PC-9 (cell line): Measurements from ENCODE around the gene MICAL3. TPM values are rescaled to one million over a fixed set of nuclear protein-coding genes. Genes with fewer than 3 reads are reported as not detected.

Source experiments
- BruUV-seq: library from RNA; stranded (reverse); fragments of 400-500 nt; replicated peaks from 2 replicates; lab custom pipeline; 2021; lab: Mats Ljungman, UMichigan
- CTCF ChIA-PET: fragments of 300-600 bp; sonication (Branson Sonifier 250); formaldehyde crosslinking; loops from one replicate; lab custom pipeline; 2022; ENCODE audit warnings: antibody characterized with exemption; lab: Charles Lee
- POLR2A ChIA-PET: fragments of 300-600 bp; sonication (Branson Sonifier 250); formaldehyde crosslinking; loops from one replicate; lab custom pipeline; 2022; ENCODE audit warnings: antibody characterized with exemption; ENCODE audit not compliant: unreplicated experiment; lab: Charles Lee
- DNase-seq, 2 experiments: peaks; one replicate each; pipeline versions ENCODE4 v3.0.0 to v3.0.0-alpha.2; 2015 to 2022; ENCODE audit warnings: mixed read lengths in 1 of 2
- H2AFZ ChIP-seq: fragments of 200-600 bp; sonication (generic); 2 replicates; pipeline ENCODE4 v1.8.1; 2017; ENCODE audit warnings: antibody characterized with exemption
- H3F3A ChIP-seq: fragments of 200-600 bp; sonication (generic); 2 replicates; pipeline ENCODE4 v1.8.1; 2017; ENCODE audit warnings: antibody characterized with exemption, mild to moderate bottlenecking, low read depth; ENCODE audit not compliant: insufficient read depth
- H3K27ac ChIP-seq: fragments of 200-600 bp; sonication (generic); 2 replicates; pipeline ENCODE4 v1.6.1; 2016; ENCODE audit warnings: mixed run types
- H3K27me3 ChIP-seq: fragments of 200-600 bp; sonication (generic); 2 replicates; pipeline ENCODE4 v1.6.1; 2016; ENCODE audit warnings: low read depth, mixed run types; ENCODE audit not compliant: insufficient read depth
- H3K36me3 ChIP-seq: fragments of 200-600 bp; sonication (generic); 2 replicates; pipeline ENCODE4 v1.6.1; 2016; ENCODE audit warnings: low read depth, mixed run types
- H3K4me1 ChIP-seq: fragments of 200-600 bp; sonication (generic); replicated peaks from 2 replicates; pipeline ENCODE4 v1.6.1; 2016; ENCODE audit warnings: mixed run types; ENCODE audit not compliant: insufficient read depth
- H3K4me2 ChIP-seq: fragments of 200-600 bp; sonication (generic); 2 replicates; pipeline ENCODE4 v1.6.1; 2017; ENCODE audit warnings: mixed run types
- H3K4me3 ChIP-seq: fragments of 200-600 bp; sonication (generic); 2 replicates; pipeline ENCODE4 v1.6.1; 2016; ENCODE audit warnings: mixed run types
- H3K79me2 ChIP-seq: fragments of 200-600 bp; sonication (generic); 2 replicates; pipeline ENCODE4 v1.6.1; 2017; ENCODE audit warnings: low read depth, mixed run types
- H3K9me2 ChIP-seq: fragments of 200-600 bp; sonication (generic); 2 replicates; pipeline ENCODE4 v1.8.1; 2017; ENCODE audit warnings: mild to moderate bottlenecking; ENCODE audit not compliant: insufficient read depth
- H3K9me3 ChIP-seq: fragments of 200-600 bp; sonication (generic); 2 replicates; pipeline ENCODE4 v1.8.1; 2016; ENCODE audit warnings: low read depth; ENCODE audit not compliant: insufficient read depth
- H4K20me1 ChIP-seq: fragments of 200-600 bp; sonication (generic); 2 replicates; pipeline ENCODE4 v1.8.1; 2017; ENCODE audit not compliant: insufficient read depth
- EZH2 ChIP-seq: fragments of 200-600 bp; sonication (generic); IDR thresholded peaks from 2 replicates; pipeline ENCODE4 v1.8.0; 2017; ENCODE audit warnings: antibody characterized with exemption, low read depth
- intact Hi-C: fragments of 100-400 bp; cut with micrococcal nuclease; formaldehyde crosslinking; loops from one replicate; pipeline ENCODE4 v1.10.0; 2022; ENCODE audit not compliant: unreplicated experiment
- total RNA-seq: library from RNA; stranded (reverse); gene quantifications from 2 replicates; pipeline ENCODE4 v1.2.3, GENCODE V29; 2021
- TF ChIP-seq, protein P1 (sequence below): fragments of 200-600 bp; sonication (generic); conservative IDR thresholded peaks from 2 replicates; pipeline ENCODE4 v1.6.1; 2017; ENCODE audit warnings: mixed run types, antibody characterized with exemption, mild to moderate bottlenecking, moderate library complexity

The MICAL3 gene
- total RNA-seq, 1 experiment from 2014 or later = 27.4 TPM

DNA sequence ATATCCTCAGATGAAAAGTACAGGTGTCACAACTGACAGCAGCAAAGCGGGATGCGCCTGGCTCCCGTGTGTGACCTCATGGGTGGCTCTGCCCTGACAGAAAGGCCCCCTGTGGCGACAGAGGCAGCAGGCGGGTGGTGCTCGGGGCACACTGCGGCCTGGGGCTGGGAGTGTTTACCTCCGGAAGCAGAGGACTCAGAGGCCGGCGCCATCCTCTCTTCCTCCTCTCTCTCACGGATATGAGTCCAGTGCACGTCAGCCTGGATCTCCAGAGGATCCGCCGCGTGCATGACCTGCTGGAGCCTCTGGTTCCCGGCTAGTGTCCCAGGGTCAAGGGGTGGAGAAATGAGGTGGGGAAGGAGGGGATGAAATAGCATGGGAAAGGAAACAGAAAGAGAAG lies 196.9 kb downstream of the MICAL3 start:
- BruUV-seq = no TSS peak
- no peaks in the 10 kb centered on the region for H3K27me3 ChIP-seq

DNA sequence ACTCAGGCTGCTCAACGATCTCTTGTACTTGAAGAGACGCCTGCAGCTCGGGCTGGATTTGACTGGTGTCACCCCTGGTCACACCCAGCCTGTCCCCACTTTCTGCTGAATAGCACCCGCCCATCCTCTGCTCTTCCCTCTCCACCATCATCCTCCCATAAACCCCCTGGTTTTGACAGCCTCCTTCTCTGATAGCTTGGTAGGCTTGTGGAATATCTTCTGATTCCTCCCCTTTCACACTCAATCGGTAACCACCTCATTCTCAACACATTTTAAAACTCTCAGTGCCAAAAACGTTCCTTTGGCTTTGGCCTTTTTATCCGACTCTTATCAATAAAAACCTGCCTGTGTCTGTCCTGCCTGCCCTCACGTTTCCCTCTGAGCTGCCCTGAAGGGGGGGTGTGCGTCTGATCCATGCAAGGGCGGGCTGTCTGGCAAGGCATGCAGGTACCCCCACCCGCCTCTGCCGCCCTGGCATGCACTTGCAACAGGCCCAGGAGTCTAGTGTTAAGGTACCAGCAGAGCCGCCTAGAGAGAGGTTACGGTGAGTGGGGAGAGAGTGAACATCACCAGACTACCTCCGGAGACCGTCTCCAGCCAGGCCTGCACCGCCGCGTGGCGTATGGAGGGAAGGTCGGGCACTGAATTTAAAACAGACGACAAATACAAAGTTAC lies 198.3 kb downstream of the MICAL3 start:
- Histone ChIP-seq H3K4me1 (no peaks in the 10 kb centered on the region), H2AFZ (no peak overlapping the region), H3F3A (no peaks in the 10 kb centered on the region), H3K27me3 (no peaks in the 10 kb centered on the region), H3K36me3 (no peaks in the 10 kb centered on the region), H3K79me2 (no peaks in the 10 kb centered on the region), H3K9me3 (no peaks in the 10 kb centered on the region), H3K9me2 (no peaks in the 10 kb centered on the region), H3K4me3 (no peak overlapping the region), H4K20me1 (no peaks in the 10 kb centered on the region), H3K27ac (no peak overlapping the region), H3K4me2 (no peak overlapping the region)
- ChIA-PET POLR2A (no interaction called here), CTCF (no interaction called here)
- BruUV-seq = no TSS peak
- TF ChIP-seq EZH2 = no peak
- TF ChIP-seq, protein P1, sequence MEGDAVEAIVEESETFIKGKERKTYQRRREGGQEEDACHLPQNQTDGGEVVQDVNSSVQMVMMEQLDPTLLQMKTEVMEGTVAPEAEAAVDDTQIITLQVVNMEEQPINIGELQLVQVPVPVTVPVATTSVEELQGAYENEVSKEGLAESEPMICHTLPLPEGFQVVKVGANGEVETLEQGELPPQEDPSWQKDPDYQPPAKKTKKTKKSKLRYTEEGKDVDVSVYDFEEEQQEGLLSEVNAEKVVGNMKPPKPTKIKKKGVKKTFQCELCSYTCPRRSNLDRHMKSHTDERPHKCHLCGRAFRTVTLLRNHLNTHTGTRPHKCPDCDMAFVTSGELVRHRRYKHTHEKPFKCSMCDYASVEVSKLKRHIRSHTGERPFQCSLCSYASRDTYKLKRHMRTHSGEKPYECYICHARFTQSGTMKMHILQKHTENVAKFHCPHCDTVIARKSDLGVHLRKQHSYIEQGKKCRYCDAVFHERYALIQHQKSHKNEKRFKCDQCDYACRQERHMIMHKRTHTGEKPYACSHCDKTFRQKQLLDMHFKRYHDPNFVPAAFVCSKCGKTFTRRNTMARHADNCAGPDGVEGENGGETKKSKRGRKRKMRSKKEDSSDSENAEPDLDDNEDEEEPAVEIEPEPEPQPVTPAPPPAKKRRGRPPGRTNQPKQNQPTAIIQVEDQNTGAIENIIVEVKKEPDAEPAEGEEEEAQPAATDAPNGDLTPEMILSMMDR = no peak
- DNase-seq = no peak
- intact Hi-C loops = no loop called here

More for the DNA sequence above, 196.9 kb downstream of the MICAL3 start:
- no peak overlapping the region for H3K27ac ChIP-seq
- no peak for DNase-seq
- intact Hi-C loops = no loop called here
- no peak overlapping the region for H3K4me2 ChIP-seq
- H4K20me1 ChIP-seq = no peaks in the 10 kb centered on the region
- TF ChIP-seq EZH2 = no peak
- TF ChIP-seq, protein P1 = no peak
- H2AFZ ChIP-seq = no peak overlapping the region
- no peaks in the 10 kb centered on the region for H3K36me3 ChIP-seq
- ChIA-PET CTCF (no interaction called here), POLR2A (no interaction called here)
- H3K79me2 ChIP-seq = no peaks in the 10 kb centered on the region
- no peaks in the 10 kb centered on the region for H3K9me3 ChIP-seq
- no peaks in the 10 kb centered on the region for H3F3A ChIP-seq
- no peaks in the 10 kb centered on the region for H3K9me2 ChIP-seq
- H3K4me3 ChIP-seq = no peak overlapping the region
- no peaks in the 10 kb centered on the region for H3K4me1 ChIP-seq

DNA sequence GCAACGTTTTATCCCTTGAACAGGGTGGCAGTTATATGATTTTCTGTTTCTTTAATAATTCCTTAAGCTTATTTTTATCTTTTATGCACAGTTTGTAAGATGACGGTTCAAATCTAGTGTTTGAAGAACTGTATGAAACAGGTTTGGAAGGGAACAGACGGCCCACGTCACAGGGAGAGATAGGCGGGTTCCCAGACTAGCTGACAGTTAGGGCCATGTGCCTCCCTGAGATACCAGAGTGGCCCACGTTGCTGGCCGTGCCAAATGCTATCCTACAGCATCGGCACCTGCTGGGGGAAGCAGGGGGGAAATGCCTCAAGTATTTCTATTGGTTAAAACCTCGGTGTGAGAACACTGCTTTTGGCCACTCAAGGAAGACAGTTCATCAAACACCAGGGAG lies 199.9 kb downstream of the MICAL3 start:
- intact Hi-C loops = no loop called here
- Histone ChIP-seq H3K9me2 (no peaks in the 10 kb centered on the region), H3K4me1 (no peaks in the 10 kb centered on the region), H3K27ac (no peak overlapping the region), H3K36me3 (no peaks in the 10 kb centered on the region), H4K20me1 (no peaks in the 10 kb centered on the region), H3F3A (no peaks in the 10 kb centered on the region), H3K27me3 (no peaks in the 10 kb centered on the region), H2AFZ (no peak overlapping the region), H3K4me3 (no peak overlapping the region), H3K79me2 (no peaks in the 10 kb centered on the region), H3K4me2 (no peak overlapping the region), H3K9me3 (no peaks in the 10 kb centered on the region)
- no peak for DNase-seq
- ChIA-PET CTCF (no interaction called here), POLR2A (no interaction called here)
- no TSS peak for BruUV-seq
- TF ChIP-seq, protein P1 = no peak
- no peak for TF ChIP-seq EZH2
